Fibroblast of skin of back (primary cell): ENCODE measurements around the gene RNF213.
"Not testable (repeated sequence)": the region's sequence is repeated elsewhere in the genome, so short reads cannot be mapped to it uniquely, and the experiment has no call there.

ENCODE experiments used
- DNase-seq: peaks from one replicate; pipeline ENCODE4 v3.0.0-alpha.2; 2013

The RNF213 gene

GRCh38 chr17:80253631-80254395 lies 6.8 kb upstream of the RNF213 start:
- no peak for DNase-seq

GRCh38 chr17:80254396-80255251 lies 6.0 kb upstream of the RNF213 start:
- DNase-seq = peak; percentile 96

DNA sequence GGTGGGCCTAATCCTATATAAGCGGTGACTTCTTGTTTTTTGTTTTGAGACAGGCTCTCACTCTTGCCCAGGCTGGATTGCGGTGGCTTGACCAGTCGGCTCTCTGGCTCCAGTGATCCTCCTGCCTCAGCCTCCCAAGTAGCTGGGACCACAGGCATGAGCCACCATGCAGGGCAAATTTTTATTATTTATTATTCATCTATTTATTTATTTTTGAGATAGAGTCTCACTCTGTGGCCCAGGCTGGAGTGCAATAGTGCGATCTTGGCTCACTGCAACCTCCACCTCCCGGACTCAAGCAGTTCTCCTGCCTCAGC lies 4.7 kb upstream of the RNF213 start:
- no peak for DNase-seq

- DNase-seq = no peak
These were observed 2.9 kb upstream of the RNF213 start for GRCh38 chr17:80257716-80258213.

DNA sequence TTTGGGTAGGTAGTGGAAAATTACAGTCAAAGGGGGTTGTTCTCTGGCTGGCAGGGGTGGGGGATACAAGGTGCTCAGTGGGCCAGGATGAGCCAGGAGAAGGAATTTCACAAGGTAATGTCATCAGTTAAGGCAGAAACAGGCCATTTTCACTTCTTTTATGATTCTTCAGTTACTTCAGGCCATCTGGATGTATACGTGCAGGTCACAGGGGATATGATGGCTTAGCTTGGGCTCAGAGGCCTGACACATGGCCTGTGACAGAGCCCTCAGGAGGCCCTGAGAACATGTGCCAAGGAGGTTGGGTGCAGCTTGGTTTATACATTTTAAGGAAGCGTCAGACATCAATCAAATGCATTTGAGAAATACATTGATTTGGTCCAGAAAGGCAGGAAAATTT lies 2.4 kb upstream of the RNF213 start:
- not testable (repeated sequence) for DNase-seq

- DNase-seq = peak; percentile 24
These were observed 1.1 kb upstream of the RNF213 start for GRCh38 chr17:80259457-80260068.

GRCh38 chr17:80260069-80260535 lies 550 bp upstream of the RNF213 start:
- DNase-seq = peak; percentile 81

DNA sequence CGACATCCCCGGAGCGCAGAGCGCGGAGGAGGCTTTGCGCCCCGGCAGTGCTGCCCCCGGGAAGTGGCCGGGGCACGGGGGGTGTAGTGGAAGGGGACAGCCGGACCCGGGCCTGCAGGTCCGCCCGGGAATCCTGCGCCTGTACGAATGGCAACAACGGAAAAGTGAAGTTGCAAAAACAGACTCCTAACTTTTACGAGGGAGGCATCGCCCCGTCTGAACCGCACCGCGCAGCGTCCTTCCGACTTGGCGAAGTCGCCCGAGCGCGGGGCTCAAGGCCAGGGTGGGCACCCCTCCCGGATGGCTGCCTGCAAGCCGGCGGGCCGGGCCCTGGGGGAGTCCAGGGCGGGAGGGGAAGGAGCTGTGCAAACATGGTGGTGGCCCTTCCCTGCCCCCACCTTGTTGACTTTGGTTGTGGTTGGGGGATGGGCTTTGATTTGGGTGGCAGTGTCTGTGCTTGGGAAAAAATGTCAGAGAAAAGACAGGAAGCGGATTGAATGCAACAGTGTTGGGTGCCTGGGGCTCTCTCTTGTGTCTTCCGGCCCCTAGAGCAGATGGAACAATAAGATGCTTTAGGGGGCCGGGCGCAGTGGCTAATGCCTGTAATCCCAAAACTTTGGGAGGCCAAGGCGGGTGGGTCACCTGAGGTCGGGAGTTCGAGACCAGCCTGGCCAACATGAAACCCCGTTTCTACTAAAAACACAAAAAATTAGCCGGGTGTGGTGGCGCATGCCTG lies 675 bp downstream of the RNF213 start:
- peak; percentile 81 for DNase-seq

DNA sequence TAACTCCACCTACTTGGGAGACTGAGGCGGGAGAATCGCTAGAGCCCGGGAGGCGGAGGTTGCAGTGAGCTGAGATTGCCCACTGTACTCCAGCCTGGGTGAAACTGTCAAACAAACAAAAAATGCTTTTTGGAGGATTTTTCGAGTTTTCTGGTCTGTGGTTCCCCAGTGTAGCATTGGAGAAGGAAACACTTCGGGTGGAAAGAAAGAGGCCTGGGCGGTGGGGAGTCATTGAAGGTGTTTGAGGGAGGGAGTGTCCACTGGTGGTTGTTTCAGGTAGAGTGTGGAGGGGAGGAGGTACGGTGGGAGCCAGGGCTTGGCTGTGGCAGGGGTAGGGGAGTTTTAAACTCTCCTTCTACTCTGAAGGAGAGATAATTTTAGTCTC lies 1.2 kb downstream of the RNF213 start:
- DNase-seq = no peak

DNA sequence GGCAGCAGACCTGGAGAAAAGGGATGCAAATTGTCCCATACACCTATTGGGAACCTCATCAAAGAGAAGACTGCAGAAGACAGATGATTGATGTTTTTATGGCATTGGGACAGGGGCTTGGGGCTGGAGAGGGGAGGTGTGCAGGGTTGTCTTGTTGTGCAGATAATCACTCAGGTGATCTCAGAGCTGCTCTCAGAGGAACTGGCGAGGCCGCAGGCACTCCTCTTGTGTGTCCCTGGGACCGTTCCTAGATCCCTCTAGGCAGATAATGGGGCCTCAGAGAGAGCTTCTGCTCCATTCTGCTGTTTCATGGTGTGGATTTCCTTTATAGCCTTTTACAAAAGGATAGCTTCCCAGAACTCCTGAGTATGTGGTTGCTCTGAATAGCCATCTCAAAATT lies 1.6 kb downstream of the RNF213 start:
- DNase-seq = no peak

GRCh38 chr17:80262775-80263244 lies 2.2 kb downstream of the RNF213 start:
- DNase-seq = no peak

DNA sequence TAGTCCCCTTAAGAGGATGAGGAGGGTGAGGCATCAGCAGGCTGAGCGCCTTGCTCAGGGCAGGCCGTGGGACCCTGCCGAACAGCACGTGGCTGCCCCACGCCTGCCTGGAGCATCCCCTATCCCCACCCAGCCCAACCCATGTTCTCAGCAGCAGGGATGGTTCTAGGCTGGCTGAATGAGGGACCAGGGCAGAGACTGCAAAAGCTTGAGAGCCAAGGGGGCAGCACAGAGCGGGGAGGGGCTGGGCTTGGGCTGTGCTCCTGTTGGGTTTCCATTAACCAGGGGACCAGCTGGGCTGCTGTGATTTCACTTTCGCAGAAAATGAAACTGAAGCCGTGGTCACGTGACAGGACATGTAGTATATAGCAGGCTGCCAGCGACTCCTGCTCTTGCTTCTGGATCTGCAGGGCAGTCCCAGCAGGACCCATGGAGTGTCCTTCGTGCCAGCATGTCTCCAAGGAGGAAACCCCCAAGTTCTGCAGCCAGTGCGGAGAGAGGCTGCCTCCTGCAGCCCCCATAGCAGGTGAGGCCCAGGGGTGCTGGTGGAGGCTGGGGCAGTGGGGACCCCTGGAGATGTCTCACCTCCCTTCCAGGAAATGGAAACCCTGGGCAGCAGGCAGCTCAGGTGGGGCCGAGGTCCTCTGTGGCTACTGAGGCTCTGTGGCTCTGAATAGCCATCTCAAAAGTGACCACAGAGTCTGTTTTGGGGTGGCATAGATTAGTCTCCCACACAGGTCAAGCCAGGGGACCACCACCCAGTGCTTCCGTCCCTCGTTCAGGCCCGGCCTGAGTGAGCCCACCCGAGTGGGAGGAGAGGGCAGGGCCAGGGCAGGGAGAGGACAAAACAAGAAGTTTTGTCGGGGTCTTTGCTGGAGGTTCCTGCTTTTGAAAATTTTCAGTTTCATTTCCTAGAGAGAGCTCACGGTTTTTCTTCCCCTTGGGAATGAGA lies 2.9 kb downstream of the RNF213 start:
- DNase-seq = peak; percentile 83

DNA sequence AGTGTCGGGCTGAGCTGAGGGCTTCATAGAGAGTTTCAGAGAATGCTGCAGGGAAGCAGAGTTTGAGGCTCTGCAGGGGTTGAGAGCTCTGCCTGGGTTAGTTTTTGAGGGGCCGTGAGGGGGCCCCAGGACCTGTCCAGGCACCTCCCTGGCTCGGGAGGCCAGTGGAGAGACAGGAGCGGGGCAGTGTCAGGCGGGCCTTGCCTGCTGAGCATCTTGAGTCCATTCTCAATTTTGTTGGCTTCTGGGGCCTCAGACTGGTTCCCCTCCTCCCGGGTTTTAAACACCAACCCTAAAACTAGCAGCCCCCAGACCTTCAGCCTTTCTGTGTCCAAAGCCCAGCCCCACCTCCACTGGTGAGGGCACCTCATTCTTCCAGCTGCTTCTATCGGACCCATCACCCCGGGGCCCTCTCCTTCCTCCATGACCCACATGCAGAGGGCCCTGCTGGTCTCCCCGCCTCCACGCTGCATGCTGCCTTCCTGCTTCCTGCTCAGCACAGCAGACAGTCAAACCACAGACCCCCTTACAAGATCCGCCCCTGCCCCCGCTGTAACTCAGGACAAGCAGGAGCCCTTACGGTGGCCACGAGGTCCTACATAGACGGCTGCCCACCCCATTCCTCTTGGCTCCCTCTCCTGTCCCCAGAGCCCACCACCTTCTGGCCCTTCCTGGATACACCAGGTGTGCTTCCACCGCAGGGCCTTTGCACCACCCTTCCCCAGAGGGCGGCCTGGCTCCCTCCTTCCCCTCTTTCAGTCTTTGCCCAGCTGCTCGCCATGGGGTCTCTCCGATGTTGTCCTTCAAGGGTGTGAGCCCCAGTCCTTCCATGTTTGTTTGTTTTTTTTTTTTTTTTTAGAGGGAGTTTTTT lies 3.8 kb downstream of the RNF213 start:
- DNase-seq = no peak

- no peak for DNase-seq
These were observed 4.8 kb downstream of the RNF213 start for GRCh38 chr17:80265205-80266068.

DNA sequence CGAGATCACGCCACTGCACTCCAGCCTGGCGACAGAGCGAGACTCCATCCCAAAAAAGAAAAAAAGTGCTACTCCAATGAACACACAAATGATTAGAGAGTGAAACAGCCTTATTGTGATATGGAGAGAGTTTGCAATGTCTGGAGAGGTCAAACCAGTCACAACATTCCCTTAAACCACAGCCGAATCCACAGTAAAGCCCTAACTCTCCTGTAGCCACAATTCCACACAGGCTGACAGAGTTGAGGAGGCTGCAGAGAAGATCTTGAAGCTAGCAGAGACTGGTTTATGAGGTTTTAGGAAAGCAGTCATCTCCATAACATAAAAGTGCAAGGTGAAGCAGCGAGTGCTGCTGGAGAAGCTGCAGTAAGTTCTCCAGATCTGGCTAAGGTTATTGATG lies 6.7 kb downstream of the RNF213 start:
- no peak for DNase-seq

- no peak for DNase-seq
These were observed 7.8 kb downstream of the RNF213 start for GRCh38 chr17:80268427-80268826.

DNA sequence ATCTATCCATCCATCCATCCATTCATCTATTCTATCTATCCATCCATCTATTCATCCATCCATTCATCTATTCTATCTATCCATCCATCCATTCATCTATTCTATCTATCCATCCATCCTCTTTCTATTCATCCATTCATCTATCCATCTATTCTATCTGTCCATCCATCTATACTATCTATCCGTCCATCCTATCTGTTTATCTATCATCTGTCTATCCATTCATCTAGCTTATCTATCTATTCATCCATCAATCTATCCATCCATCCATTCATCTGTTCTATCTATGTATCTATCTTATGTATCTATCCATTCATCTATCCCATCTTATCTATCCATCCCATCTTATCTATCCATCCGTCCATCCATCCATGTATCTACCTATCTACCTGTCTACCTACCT lies 8.8 kb downstream of the RNF213 start:
- DNase-seq = no peak

DNA sequence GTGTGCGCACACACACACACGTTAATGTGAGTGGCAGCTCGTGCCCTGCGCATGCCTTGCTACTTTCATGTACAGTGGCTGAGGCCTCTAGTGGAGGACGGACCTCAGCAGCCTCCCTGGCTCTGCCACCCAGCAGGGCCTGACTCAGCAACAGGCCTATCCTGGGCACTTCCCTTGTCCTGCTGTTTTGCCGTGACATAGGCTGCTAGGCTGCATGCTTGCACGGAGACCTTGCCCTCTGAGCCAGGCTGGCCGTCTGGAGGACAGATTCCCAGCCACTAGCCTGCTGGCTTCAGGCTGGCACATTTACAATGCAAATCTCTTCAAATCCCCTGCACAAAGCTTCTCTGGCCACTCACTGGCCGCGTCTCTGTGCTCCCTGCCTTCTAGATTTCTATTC lies 9.5 kb downstream of the RNF213 start:
- no peak for DNase-seq

- peak; percentile 20 for DNase-seq
These were observed 10.2 kb downstream of the RNF213 start for GRCh38 chr17:80270836-80271235.
